GM12891 (cell line): Measurements from ENCODE around the gene MGA.

Experiments
- DNase-seq: peaks from one replicate; pipeline ENCODE4 v3.0.0; 2011; ENCODE audit warnings: low spot score; ENCODE audit not compliant: insufficient read length
- FAIRE-seq: peaks from 2 replicates; lab custom pipeline; 2011; peaks lifted over from hg19 to GRCh38; lab: Jason Lieb, UNC
- PAX5 ChIP-seq: IDR thresholded peaks from 2 replicates; pipeline ENCODE4 v1.6.1; 2011; ENCODE audit warnings: low read length, moderate library complexity, mild to moderate bottlenecking; ENCODE audit not compliant: insufficient read depth, severe bottlenecking
- POLR2A ChIP-seq: IDR thresholded peaks from 2 replicates; pipeline ENCODE4 v1.6.1; 2011; ENCODE audit warnings: low read depth, low read length, control low read depth
- POLR2AphosphoS5 ChIP-seq: IDR thresholded peaks from 2 replicates; pipeline ENCODE4 v1.6.1; 2011; ENCODE audit warnings: low read depth, low read length, control low read depth
- POU2F2 ChIP-seq: IDR thresholded peaks from 2 replicates; pipeline ENCODE4 v1.6.1; 2011; ENCODE audit warnings: low read depth, mild to moderate bottlenecking, control low read depth, low read length, moderate library complexity
- SPI1 ChIP-seq: IDR thresholded peaks from 2 replicates; pipeline ENCODE4 v1.6.1; 2011; ENCODE audit warnings: low read depth, low read length, control low read depth
- TAF1 ChIP-seq: IDR thresholded peaks from 2 replicates; pipeline ENCODE4 v1.6.1; 2011; ENCODE audit warnings: low read depth, low read length, control low read depth

MGA gene

DNA sequence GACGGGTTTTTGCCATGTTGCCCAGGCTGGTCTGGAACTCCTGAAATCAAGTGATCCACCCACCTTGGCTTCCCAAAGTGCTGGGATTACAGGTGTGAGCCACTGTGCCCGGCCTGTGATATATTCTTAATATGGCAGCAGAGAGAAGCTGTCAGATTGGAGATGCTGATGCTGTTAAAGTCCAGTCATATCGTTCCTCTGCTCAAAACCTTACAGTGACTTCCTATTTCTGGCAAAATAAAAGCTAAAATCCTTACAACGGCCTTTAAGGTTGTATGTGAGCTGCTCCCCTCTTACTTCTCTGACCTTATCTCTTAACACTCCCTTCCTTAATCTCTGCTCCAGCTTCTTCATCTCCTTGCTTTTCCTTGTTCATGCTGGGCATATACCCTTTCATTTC is 26.6 kb upstream of the MGA start:
- no peak for FAIRE-seq
- no peak for DNase-seq
- TF ChIP-seq SPI1: peak; percentile 46; the same call in 1 of the 2 replicates
- TF ChIP-seq POLR2A: no peak

GRCh38 chr15:41634072-41634626 is 26.1 kb upstream of the MGA start:
- DNase-seq (no peak), FAIRE-seq (no peak)
- TF ChIP-seq PAX5 (no peak), SPI1 (no peak), TAF1 (no peak), POU2F2 (no peak), POLR2AphosphoS5 (no peak)

- DNase-seq (no peak), FAIRE-seq (no peak)
- no peak for TF ChIP-seq PAX5
- TF ChIP-seq POU2F2: no peak
- no peak for TF ChIP-seq TAF1
- TF ChIP-seq POLR2AphosphoS5: no peak
- TF ChIP-seq SPI1: no peak
These were observed 23.1 kb upstream of the MGA start for GRCh38 chr15:41637086-41637485.

GRCh38 chr15:41640985-41641384 is 19.2 kb upstream of the MGA start:
- FAIRE-seq (no peak), DNase-seq (no peak)
- TF ChIP-seq POLR2A: no peak
- no peak for TF ChIP-seq PAX5

GRCh38 chr15:41647262-41647661 is 12.9 kb upstream of the MGA start:
- DNase-seq (no peak), FAIRE-seq (no peak)
- TF ChIP-seq POLR2AphosphoS5 (no peak), TAF1 (no peak)

DNA sequence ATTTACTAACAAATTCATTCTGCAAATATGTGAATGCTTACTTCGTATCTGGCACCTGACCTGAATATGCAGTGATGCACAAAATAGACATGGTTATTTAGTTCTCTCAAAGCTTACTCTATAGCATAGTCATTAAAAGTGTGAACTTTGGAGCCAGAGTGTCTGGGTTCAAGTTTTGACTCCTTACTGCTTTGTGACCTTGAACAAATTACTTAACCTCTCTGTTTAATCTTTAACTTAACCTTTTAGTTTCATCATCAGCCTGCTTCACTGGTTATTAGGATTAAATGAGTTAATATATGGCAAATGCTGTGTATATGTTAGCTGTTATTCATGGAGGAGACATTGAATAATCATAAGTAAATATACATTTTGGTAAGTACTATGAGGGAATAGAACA is 12.1 kb upstream of the MGA start:
- FAIRE-seq (no peak), DNase-seq (no peak)
- TF ChIP-seq POLR2AphosphoS5 (no peak), SPI1 (no peak), POLR2A (no peak), POU2F2 (no peak), PAX5 (no peak), TAF1 (no peak)

GRCh38 chr15:41648770-41649169 is 11.4 kb upstream of the MGA start:
- TF ChIP-seq POLR2A (no peak), POLR2AphosphoS5 (no peak), POU2F2 (no peak), SPI1 (no peak), PAX5 (no peak), TAF1 (no peak)
- no peak for FAIRE-seq

DNA sequence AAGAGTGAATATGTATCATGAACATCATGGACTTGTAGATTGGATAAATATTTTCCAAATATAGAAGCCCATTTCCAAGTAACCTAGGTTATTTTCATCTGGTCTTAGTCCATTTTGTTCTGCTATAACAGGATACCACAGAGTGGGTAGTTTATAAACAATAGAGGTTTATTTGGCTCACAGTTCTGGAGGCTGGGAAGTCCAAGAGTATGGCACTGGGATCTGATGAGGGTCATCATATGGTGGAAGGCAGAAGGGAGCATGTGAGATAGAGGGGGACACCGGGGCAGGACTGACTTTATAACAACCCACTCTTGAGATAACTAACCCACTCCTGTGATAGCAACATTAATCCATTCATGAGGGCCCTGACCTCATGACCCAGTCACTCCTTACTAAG is 9.4 kb upstream of the MGA start:
- FAIRE-seq: no peak
- TF ChIP-seq POU2F2 (no peak), POLR2AphosphoS5 (no peak), SPI1 (no peak), TAF1 (no peak), PAX5 (no peak), POLR2A (no peak)

More at GRCh38 chr15:41648770-41649169, 11.4 kb upstream of the MGA start:
- no peak for DNase-seq

GRCh38 chr15:41651373-41651772 is 8.8 kb upstream of the MGA start:
- FAIRE-seq (no peak), DNase-seq (no peak)
- TF ChIP-seq SPI1 (no peak), TAF1 (no peak), PAX5 (no peak), POU2F2 (no peak), POLR2AphosphoS5 (no peak), POLR2A (no peak)

More for the DNA sequence above, 9.4 kb upstream of the MGA start:
- no peak for DNase-seq

- TF ChIP-seq POU2F2 (no peak), TAF1 (no peak), POLR2AphosphoS5 (no peak), POLR2A (no peak), PAX5 (no peak), SPI1 (no peak)
- DNase-seq (no peak), FAIRE-seq (no peak)
These were observed 6.4 kb upstream of the MGA start for GRCh38 chr15:41653760-41654159.

- TF ChIP-seq PAX5 (no peak), POLR2A (no peak), POLR2AphosphoS5 (no peak), SPI1 (no peak), TAF1 (no peak), POU2F2 (no peak)
- no peak for FAIRE-seq
- no peak for DNase-seq
These were observed 4.5 kb upstream of the MGA start for GRCh38 chr15:41655716-41656115.
